ENCODE measurements around the gene EFS.

DNA sequence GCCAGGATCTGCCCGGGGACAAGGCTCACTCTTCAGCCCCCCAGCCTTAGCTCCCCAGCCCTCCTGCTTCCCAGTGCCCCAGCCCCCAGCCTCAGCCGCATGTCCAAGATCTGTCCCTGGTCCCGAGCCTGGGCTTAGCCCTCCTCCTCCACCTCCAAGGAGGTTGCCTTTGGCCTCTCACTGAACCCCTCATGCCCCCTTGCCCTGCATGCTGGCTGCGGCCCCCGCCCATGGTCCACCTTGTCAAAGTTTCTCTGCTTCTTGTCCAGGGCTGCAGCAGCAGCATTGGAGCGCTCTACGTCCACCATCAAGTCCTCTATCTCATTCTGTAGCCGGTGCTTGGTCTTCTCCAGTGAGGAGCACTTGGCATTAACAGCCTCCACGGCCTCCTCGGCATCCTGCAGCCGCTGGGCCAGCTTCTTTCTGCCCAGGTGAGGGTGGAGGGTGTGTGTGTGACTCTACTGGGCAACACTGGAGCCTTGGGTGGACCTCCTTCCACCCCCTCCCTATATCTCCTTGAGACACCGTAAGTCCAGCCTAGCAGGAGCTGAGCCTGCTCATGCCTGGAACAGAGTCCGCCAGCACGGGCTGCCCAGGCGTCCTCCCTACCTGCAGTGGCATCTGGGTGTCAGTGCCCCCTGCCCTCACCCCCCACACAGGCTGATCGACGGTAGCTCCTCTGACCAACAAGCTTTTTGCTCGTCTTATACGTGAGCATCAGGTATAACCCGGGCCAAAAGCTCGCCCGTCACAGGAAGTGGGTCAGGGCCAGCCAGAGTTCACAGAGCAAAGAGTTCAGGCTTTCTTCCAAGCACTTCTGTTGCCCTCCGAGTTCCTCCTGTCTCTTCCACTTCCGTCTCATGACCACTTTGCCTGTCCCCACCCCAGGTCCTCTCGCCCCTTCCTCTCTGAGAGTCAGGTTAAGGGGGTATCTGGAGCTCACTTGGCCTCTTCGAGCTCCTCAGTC is 23.2 kb upstream of the EFS start:
- no peak for TF ChIP-seq EP300 (IDR thresholded peaks at IDR 0.05)
- TF ChIP-seq, protein P1, sequence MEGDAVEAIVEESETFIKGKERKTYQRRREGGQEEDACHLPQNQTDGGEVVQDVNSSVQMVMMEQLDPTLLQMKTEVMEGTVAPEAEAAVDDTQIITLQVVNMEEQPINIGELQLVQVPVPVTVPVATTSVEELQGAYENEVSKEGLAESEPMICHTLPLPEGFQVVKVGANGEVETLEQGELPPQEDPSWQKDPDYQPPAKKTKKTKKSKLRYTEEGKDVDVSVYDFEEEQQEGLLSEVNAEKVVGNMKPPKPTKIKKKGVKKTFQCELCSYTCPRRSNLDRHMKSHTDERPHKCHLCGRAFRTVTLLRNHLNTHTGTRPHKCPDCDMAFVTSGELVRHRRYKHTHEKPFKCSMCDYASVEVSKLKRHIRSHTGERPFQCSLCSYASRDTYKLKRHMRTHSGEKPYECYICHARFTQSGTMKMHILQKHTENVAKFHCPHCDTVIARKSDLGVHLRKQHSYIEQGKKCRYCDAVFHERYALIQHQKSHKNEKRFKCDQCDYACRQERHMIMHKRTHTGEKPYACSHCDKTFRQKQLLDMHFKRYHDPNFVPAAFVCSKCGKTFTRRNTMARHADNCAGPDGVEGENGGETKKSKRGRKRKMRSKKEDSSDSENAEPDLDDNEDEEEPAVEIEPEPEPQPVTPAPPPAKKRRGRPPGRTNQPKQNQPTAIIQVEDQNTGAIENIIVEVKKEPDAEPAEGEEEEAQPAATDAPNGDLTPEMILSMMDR (IDR thresholded peaks at IDR 0.05): no peak

All from suprapubic skin (tissue), 3 donors.